SK-N-SH (cell line): ENCODE measurements around the gene LRCH4.

Experiments
- ELF1 ChIP-seq: IDR thresholded peaks from 2 replicates; pipeline ENCODE4 v1.4.0; 2012
- EZH2phosphoT487 ChIP-seq: fragments of 200-600 bp; sonication (generic); IDR thresholded peaks from 2 replicates; pipeline ENCODE4 v1.6.1; 2017; ENCODE audit warnings: low read depth, mixed run types, mild to moderate bottlenecking, antibody characterized with exemption, moderate library complexity, borderline replicate concordance
- MXI1 ChIP-seq: IDR thresholded peaks from 2 replicates; pipeline ENCODE4 v1.6.1; 2012; ENCODE audit warnings: mild to moderate bottlenecking, low read depth, low read length, improper control_type of control experiment
- SMC3 ChIP-seq: IDR thresholded peaks from 2 replicates; pipeline ENCODE4 v1.6.1; 2012; ENCODE audit warnings: low read depth, low read length, improper control_type of control experiment
- YY1 ChIP-seq: IDR thresholded peaks from 2 replicates; pipeline ENCODE4 v1.4.0; 2012; ENCODE audit warnings: low read depth, mild to moderate bottlenecking

DNA sequence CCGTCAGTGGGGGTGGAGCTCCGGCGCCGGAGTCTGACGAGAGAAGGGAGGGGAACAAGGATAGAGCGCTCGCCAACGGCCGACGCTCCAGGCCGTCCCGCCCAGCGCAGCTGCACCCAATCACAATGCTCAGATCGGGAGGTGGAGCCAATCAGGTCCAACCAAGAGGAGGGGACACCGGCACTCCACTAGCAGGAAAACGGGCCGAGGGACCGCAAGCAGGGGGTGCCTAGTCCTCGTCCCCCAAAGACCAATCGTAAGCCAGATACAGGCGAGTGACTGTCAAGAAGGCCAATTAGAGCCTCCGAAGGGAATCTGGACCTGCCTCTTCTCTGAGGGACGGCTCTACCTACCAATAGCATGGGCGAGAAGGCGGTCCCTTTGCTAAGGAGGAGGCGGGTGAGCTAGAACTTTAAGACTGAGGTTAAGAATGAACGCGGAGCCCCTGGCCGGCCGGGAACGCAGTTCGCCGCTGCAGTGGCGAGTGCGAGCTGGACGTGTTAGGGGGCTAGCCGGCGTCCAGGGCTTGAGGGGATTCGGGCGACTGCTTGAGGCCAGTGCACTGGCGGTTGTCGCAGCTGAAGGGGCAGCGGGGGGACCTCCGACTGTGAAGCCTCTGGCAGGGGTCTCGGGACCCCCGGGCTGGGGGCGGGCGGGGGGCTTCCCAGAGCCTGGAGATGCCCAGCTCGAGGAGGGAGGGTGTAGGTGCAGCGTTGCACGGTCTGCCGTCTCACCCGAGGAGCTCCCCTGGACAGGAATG, 517 bp upstream of the LRCH4 start, which contains the start of gene FBXO24:
- TF ChIP-seq YY1 = no peak
- TF ChIP-seq MXI1 = peak; percentile 15
- TF ChIP-seq ELF1 = peak; percentile 13
- TF ChIP-seq SMC3 = no peak
- no peak for TF ChIP-seq EZH2phosphoT487
